GM10266 (cell line): ENCODE results near the gene ATXN1.
"Not testable (repeated sequence)": the region's sequence is repeated elsewhere in the genome, so short reads cannot be mapped to it uniquely, and the experiment has no call there.

Experiments
- DNase-seq: peaks from one replicate; pipeline ENCODE4 v3.0.0; 2012; ENCODE audit errors: extremely low spot score
- CTCF ChIP-seq: IDR thresholded peaks from 2 replicates; pipeline ENCODE4 v1.5.1; 2012; ENCODE audit warnings: mild to moderate bottlenecking, low read depth; ENCODE audit not compliant: control insufficient read depth, insufficient read depth; ENCODE audit errors: missing control alignments

ATXN1 gene

DNA sequence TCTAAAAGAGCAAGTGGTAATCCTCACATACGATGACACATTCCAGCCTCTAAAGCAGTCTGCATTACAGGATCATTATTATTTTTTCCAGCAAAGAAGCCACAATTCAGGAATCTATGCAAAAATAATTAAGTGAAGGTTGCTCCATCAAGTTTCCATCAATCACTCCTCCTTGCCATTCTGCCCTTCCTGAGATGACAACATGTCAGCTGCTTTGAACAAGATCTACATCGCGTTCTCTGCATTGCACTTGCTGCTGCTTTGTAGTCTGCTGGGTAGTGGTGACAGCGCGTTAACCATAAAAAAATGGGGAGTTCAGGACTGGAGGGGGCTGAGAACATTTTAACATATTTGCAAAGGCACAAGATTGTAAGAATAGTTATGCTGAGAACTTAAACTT, 375.2 kb downstream of the ATXN1 start:
- DNase-seq: no peak
- TF ChIP-seq CTCF: no peak

GRCh38 chr6:16383607-16384206, 377.6 kb downstream of the ATXN1 start:
- no peak for TF ChIP-seq CTCF
- DNase-seq: no peak

GRCh38 chr6:16381968-16382367, 379.3 kb downstream of the ATXN1 start:
- not testable (repeated sequence) for DNase-seq

- DNase-seq: no peak
- TF ChIP-seq CTCF: no peak
Measured at GRCh38 chr6:16380220-16380809, 380.9 kb downstream of the ATXN1 start.

DNA sequence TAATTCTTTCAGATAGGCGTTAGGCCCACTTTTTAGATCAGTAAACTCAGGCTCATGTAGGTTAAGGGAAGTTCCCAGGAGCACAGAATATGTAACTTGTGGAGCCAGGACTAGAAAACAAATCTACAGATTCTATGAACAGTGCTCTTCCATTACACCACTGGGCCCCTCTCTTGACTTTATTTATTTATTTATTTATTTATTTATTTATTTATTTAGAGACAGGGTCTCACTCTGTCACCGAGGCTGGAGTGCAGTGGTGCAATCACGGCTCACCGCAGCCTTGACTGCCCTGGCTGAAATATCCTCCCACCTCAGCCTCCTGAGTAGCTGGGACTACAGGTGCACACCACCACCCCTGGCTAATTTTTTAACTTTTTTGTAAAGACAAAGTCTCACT, 382.9 kb downstream of the ATXN1 start:
- not testable (repeated sequence) for DNase-seq

DNA sequence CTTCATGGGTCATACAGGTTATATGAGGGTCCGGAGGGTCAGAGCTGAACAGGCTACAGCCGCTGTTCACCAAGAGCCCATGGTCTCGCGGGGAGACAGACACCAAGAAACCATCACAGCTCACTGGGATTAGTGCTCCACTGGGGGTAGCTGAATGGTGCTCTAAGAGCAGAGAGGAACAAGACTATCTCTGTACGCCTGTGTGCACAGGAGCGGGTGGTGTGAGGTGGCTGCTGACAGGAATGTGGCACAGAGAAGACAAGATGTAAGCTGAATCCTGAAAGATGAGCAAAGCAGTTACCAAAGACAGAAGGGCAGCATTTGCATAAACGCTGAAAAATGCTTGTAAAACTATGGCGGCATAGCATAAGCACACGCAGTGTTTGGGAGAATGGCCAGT, 383.8 kb downstream of the ATXN1 start:
- TF ChIP-seq CTCF: no peak
- DNase-seq: no peak

DNA sequence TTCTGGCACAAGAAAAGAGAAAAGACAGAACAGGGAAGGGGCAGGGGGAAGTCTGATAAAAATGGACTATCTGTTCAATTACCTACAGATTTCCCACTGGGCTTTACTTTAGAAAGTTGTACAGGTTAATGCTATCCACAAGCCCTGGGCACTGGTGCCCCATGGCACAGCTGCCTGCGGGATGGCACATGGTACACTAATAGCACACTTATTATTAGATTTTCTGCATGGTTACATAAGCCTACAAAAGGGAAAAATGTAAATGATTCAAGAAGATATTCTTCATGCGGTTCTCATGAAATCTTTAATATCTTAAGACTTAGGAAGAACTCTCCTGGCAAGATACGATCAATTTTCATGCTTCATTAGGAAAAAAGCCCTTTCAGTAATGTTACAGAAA, 385.4 kb downstream of the ATXN1 start:
- no peak for DNase-seq
- no peak for TF ChIP-seq CTCF

DNA sequence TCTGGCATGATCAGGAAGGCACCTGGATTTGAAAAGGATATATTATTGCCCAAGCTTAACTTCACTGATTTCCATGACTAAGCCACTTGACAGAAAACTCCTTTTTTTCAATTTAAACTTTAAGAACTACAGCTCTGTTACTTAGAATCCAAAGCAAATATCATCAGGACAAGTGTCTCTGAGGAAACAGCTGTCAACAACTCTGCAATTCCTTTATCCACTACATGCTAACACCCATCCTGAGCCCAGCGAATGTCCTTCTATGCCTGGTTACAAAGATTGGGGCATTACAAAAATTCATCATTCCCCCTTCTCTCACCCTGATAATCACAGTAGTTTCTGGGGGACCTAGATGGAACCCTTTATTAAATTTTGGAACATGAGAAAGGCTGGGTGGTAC, 386.1 kb downstream of the ATXN1 start:
- DNase-seq: no peak
- TF ChIP-seq CTCF: no peak
